ENCODE measurements around the gene TET1. TPM values are rescaled to one million over a fixed set of nuclear protein-coding genes. Genes with fewer than 3 reads are reported as not detected.

The TET1 gene
- total and polyA plus RNA-seq, 2 experiments from 2014 or later: 37.2 to 90.5 TPM

GRCh38 chr10:68601501-68602265, 41.5 kb downstream of the TET1 start:
- DNase-seq (ENCODE audit: low spot score): no peak
- peaks cover 17% of the 10 kb centered on the region; the same call in 1 of the 2 replicates for H3K36me3 ChIP-seq (ENCODE audit: insufficient read depth)
- peaks cover 21% of the 10 kb centered on the region for H3F3A ChIP-seq (replicated peaks; ENCODE audit: low read depth)
- peak overlapping the region; percentile 45; the same call in 1 of the 2 replicates for H3K4me3 ChIP-seq
- H4K20me1 ChIP-seq (replicated peaks; ENCODE audit: insufficient read depth): peaks cover 16% of the 10 kb centered on the region; the same call in 1 of the 2 replicates
- H3K36me3 Mint-ChIP-seq (ENCODE audit: low read depth): peaks cover 35% of the 10 kb centered on the region
- peaks cover 10% of the 10 kb centered on the region for H3K27me3 Mint-ChIP-seq (ENCODE audit: insufficient read depth, low read depth, poor library complexity)
- H2AFZ ChIP-seq: no peak overlapping the region
- peaks cover 47% of the 10 kb centered on the region for H3K4me1 ChIP-seq (ENCODE audit: insufficient read depth)
- ATAC-seq: no peak
- H3K4me1 Mint-ChIP-seq: peaks cover 67% of the 10 kb centered on the region
- no peaks in the 10 kb centered on the region; the same call in 2 of the 3 replicates for H3K9me3 Mint-ChIP-seq
- peak overlapping the region; percentile 36; the same call in 1 of the 2 replicates for H3K27ac ChIP-seq (ENCODE audit: low read depth)
- peak overlapping the region; percentile 72 for H3K4me2 ChIP-seq
- no peaks in the 10 kb centered on the region for H3K27me3 ChIP-seq (ENCODE audit: insufficient read depth)
- H3K79me2 ChIP-seq (replicated peaks; ENCODE audit: insufficient read depth): peaks cover 78% of the 10 kb centered on the region
- no peak overlapping the region for H3K27ac Mint-ChIP-seq
- peak overlapping the region; percentile 74; the same call in 1 of the 3 replicates for H3K4me3 Mint-ChIP-seq
- TF ChIP-seq ZNF114 (CRISPR knock-in tag; IDR thresholded peaks at IDR 0.05) (no peak), STAT1 (IDR thresholded peaks at IDR 0.05; ENCODE audit: unreplicated experiment) (no peak), CTCF (conservative IDR thresholded peaks at IDR 0.05; ENCODE audit: low read depth in 2 of 2) (no peak), ETS1 (IDR thresholded peaks at IDR 0.05) (no peak), NANOG (IDR thresholded peaks at IDR 0.05; ENCODE audit: borderline replicate concordance) (no peak), CREB1 (CRISPR knock-in tag; IDR thresholded peaks at IDR 0.05; ENCODE audit: low read depth) (no peak), REST (IDR thresholded peaks at IDR 0.05; ENCODE audit: unreplicated experiment) (no peak)
- H3K9me2 ChIP-seq (ENCODE audit: insufficient read depth): no peaks in the 10 kb centered on the region

GRCh38 chr10:68602434-68602833, 42.3 kb downstream of the TET1 start:
- peaks cover 78% of the 10 kb centered on the region for H3K79me2 ChIP-seq (replicated peaks; ENCODE audit: insufficient read depth)
- peaks cover 16% of the 10 kb centered on the region; the same call in 1 of the 2 replicates for H4K20me1 ChIP-seq (replicated peaks; ENCODE audit: insufficient read depth)
- peaks cover 63% of the 10 kb centered on the region for H3K4me1 Mint-ChIP-seq
- H3K4me3 ChIP-seq: no peak overlapping the region
- H3K4me2 ChIP-seq: no peak overlapping the region
- no peak overlapping the region for H3K27ac Mint-ChIP-seq
- H3K4me3 Mint-ChIP-seq: no peak overlapping the region
- H3K9me3 Mint-ChIP-seq: no peaks in the 10 kb centered on the region; the same call in 2 of the 3 replicates
- H3K27me3 Mint-ChIP-seq (ENCODE audit: insufficient read depth, low read depth, poor library complexity): peaks cover 10% of the 10 kb centered on the region
- DNase-seq (ENCODE audit: low spot score) (no peak), ATAC-seq (no peak)
- H3K9me2 ChIP-seq (ENCODE audit: insufficient read depth): no peaks in the 10 kb centered on the region
- H3K27me3 ChIP-seq (ENCODE audit: insufficient read depth): no peaks in the 10 kb centered on the region
- peaks cover 39% of the 10 kb centered on the region for H3K36me3 Mint-ChIP-seq (ENCODE audit: low read depth)
- H3K36me3 ChIP-seq (ENCODE audit: insufficient read depth): peaks cover 20% of the 10 kb centered on the region; the same call in 1 of the 2 replicates
- peaks cover 20% of the 10 kb centered on the region for H3F3A ChIP-seq (replicated peaks; ENCODE audit: low read depth)
- peaks cover 47% of the 10 kb centered on the region for H3K4me1 ChIP-seq (ENCODE audit: insufficient read depth)
- H3K27ac ChIP-seq (ENCODE audit: low read depth): no peak overlapping the region
- no peak overlapping the region for H2AFZ ChIP-seq
- no peak for TF ChIP-seq ZNF462 (CRISPR knock-in tag; IDR thresholded peaks at IDR 0.05)

Data from GM23338 (cell line).